Esophagus squamous epithelium (tissue), 4 donors: ENCODE measurements around the gene CTXN1.

Source experiments
- CTCF ChIP-seq, 6 experiments: fragments of 450-650 bp in 4 of 6; fragments of 200-600 bp in 2 of 6; sonication (generic) in 2 of 6; IDR thresholded peaks; one replicate each; pipeline ENCODE4 v1.5.1; 2016 to 2019; ENCODE audit warnings: antibody characterized with exemption in 6 of 6, mild to moderate bottlenecking in 4 of 6, moderate library complexity in 4 of 6
- POLR2A ChIP-seq, 4 donors: fragments of 450-650 bp; IDR thresholded peaks; one replicate each; pipeline ENCODE4 v1.6.1; 2017; ENCODE audit warnings: antibody characterized with exemption in 4 of 4, mild to moderate bottlenecking in 4 of 4, moderate library complexity in 3 of 4

DNA sequence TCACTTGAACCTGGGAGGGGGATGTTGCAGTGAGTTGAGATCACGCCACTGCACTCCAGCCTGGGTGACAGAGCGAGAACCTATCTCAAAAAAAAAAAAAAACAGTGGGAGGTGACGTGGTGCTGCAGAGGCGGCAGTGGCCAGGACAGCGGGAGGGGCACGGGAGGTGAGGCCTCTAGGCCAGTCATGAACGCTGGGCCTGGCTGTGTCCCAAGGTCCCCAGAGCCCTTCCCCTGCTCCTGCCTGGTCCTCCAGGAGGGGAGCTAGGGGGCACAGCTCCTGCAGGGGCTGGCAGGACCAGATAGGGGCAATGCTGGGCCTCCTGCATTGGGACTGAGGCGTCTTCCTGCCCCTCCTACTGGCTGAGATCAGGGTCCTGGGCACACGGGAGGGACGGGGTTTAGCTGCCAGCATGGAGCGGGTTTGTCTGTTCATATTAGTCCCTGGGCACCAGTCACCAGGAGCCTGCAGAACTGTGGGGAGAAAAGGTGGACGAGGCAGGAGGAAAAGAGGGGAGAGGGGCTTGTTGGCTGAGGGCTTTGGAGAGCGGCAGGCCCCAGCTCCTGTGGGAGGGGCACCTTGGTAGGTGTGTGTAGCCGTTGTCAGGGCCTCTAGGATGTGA, 17.7 kb downstream of the CTXN1 start:
- TF ChIP-seq CTCF (IDR thresholded peaks at IDR 0.05) = no peak
- no peak for TF ChIP-seq POLR2A (IDR thresholded peaks at IDR 0.05)
